RCC 7860 (cell line): ENCODE measurements around the gene HMGCLL1.

ENCODE experiments used
- DNase-seq: peaks from one replicate; pipeline ENCODE4 v3.0.0-alpha.2; 2015; ENCODE audit warnings: low spot score
- FAIRE-seq: peaks from 2 replicates; lab custom pipeline; 2012; peaks lifted over from hg19 to GRCh38; lab: Jason Lieb, UNC

HMGCLL1 gene

DNA sequence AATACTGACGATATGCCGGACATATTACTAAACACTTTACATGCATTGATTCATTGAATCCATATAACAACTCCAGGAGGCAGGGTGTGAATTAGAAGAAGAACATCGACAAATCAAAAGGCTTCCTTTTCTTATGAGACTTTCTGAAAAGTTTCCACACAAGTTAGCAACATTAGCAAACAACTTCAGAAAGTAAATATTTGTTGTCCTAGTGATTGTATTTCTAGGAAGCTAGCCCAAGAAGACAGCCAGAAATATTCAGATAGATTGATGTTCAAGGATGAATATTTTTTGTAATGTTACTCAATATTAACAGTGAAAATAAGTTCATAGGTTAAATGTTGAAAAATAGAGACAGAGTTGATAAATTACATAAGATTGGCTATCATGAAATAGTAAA is 131.1 kb downstream of the HMGCLL1 start:
- FAIRE-seq, result no peak
- DNase-seq, result no peak

DNA sequence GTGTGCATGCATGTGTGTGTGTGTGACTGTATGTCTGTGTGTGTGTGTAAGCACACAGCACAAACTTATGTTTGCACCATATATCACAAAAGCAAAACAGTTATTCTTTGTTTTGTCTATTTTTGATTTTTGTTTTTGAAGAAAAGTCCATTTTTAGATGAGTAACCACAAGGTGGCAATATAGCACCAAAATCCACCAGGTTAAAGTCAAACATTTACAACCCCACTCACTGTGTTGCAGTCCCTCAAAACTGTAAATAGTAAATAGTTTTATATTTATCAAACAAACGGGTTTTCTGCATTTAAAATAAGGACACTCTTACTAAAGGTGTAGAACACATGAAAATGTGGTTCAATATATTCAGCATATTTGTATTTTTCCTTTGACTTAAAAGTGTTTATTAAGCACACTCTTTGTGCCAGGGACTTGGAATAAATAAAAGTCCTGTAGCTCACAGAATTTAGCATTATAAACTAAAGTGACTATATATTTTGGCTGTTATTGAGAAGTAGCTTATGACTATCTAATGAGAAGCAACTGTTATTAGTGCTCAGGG is 133.3 kb downstream of the HMGCLL1 start:
- peak; percentile 65 for FAIRE-seq
- DNase-seq, result no peak

DNA sequence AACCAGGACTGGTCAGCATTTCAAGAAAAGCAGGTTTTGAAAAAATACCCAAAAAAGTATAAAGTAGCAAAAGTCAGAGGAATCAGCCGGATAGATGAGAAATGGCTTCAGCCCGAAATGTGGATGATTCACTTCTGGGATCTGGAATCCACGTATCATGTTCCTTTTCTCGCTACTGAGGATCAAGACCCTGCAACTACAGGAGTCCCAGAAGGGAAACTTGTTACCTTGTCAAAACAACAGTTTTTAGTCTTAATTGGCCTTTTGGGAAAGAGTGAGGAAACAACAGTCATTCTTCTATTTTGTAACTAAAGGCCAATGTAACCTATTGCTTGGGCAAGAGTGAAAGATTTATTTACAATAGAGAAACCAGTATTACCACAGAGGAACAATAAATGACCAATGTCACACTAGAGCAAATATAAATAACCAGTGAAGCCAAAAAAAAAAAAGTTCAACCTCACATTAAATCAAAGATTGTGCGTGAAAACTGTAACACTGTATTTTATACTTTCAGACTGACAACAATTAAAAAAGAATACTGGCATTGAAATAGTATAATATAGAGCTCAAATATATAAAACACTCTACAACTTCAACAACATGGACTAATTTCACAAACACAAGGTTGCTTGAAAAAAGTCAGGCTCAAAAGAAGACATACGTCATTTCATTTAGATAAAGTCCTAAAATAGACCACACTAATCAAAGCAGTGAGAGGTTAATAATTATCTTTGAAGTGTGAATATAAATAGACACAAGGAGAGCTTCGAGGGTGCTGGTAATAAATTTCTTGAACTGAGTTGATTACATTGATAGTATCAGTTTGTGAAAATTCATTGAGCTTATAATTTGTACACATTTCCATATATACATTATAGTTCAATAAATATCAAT is 135.5 kb downstream of the HMGCLL1 start:
- no peak for FAIRE-seq
- no peak for DNase-seq

DNA sequence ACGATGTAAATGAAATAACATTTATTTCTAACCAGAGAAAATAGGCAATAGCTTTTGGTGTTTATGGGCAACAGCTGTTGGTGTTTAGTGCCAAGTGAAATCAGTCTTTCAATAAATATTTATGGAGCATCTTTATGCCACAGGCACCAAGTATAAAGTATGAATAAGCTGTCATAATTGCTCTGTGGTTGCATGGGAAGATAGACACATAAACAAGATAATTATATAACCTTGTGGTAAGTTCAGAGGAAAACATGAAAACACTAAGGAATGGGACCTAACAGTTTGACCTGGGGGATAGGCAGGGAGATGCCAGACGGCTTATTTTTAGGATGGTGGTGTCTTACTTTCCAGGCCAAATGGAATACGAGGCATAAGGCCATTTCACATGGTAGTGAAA is 140.8 kb downstream of the HMGCLL1 start:
- DNase-seq, result no peak
- no peak for FAIRE-seq

DNA sequence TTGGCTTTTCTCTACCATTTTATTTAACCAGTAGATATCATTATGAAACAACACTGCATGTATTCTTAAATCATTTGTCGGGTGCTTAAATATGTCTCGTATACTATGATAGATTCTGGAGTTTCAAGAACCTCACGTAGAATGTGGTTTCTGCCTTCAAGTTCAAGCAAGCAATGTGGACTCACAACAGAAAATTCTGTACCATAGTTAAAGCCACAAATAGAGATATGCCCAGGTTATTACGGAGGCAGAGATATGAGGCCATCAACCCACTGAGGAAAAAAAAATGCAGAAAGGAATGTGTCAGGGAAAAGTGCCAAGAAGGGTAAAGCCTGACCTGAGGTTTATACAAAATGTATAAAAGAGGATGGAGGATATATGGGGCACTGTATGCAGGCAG is 141.9 kb downstream of the HMGCLL1 start:
- no peak for FAIRE-seq
- no peak for DNase-seq

DNA sequence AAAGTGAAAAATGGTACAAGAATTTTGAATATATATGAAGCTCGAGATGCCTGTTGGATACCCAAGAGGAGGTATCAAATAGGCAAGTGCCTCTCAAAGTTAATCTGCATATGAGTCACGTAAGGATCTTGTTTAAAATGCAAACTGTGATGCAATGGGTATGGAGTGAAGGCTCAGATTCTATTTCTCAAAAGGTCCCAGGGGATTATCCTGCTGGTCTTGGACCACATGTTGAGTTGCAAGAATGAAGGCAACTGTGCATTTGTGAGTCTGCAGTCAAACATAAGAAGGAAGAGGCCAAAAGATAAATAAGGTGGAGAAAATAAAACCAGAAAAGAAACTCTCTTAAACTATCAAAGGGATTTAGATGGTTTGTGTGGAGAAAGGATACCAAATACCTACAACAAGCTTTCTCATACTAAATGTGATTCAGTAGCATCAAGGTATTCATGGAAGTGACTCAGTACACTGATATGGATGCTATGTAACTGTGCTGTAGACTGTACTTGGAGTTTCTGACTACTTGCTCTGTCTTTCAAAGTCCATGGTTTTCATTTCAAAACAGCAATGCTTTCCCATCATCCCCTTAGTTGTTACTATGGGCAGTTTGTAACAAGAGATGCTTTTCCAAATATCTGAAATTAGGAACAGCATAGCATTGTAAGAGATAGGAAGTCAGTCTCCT is 145.4 kb downstream of the HMGCLL1 start:
- FAIRE-seq (no peak), DNase-seq (no peak)

DNA sequence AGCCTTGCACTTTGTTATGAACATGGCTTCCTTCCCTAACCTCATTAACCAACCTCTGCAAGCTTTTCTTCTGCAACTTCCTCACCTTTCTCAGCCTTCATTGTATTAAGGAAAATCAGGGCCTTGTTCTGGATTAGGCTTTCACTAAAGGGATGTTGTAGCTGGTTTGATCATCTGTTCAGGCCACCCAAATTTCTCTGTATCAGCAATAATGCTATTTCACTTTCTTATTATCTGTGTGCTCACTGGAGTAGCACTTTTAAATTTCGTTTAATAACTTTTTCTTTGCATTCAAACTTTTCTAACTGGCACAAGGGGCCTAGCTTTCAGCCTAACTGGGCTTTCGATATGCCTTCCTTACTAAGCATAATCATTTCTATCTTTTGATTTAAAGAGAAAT is 155.1 kb downstream of the HMGCLL1 start:
- no peak for FAIRE-seq
- DNase-seq, result no peak

DNA sequence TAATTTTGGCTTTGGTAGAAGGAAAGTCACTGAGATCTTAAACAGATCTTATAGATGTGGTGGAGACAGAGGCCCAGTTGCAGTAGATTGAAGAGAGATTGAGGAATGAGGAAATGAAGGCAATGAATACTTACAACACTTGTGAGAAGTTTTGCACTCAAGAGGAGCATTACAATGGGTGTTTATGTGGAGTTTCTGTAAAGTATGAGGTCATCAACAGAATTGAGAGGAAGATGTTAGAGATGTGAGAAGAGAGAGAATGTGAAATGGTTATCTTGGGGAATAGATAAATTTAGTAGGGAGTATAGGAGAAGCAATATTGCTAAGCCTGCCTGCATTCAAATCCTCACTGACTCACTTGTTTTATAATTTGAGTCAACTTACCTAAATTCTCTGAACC is 168.3 kb downstream of the HMGCLL1 start:
- DNase-seq (no peak), FAIRE-seq (no peak)

DNA sequence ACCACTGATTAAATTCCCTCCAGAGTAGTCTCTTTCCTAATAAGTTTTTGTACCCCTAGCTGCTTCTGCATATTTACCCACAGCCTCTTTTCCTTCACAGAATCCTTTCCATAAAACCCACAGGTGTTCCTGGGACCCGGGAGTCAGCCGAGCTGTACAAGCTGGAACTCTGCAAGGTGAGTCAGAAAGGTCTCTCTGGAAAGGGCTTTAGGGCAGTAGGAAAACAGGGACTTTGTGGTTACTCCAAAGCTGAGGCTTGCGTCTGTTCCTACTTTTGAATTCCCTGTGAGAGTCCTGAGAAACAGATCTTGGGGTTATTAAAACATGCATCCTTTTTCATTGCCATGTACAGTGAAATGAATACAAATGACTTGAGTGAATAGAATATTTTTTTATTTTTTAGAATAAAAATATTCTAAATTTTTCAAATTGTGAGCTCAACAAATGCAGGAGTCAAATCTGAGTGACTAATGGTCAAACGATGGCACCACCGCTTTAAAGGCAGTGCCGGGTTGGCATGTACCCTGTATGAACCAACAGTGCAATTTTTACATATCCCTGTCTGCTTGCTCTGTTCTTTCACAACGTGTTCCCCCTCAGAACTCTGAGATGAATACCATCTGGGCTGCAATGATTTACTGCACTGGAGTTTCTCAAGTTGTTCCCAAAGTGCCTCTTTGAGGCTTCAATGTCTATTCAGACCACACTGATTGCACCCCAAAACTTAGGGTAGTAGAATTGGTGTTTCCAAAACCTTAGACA is 173.3 kb downstream of the HMGCLL1 start:
- FAIRE-seq, result no peak
- no peak for DNase-seq

DNA sequence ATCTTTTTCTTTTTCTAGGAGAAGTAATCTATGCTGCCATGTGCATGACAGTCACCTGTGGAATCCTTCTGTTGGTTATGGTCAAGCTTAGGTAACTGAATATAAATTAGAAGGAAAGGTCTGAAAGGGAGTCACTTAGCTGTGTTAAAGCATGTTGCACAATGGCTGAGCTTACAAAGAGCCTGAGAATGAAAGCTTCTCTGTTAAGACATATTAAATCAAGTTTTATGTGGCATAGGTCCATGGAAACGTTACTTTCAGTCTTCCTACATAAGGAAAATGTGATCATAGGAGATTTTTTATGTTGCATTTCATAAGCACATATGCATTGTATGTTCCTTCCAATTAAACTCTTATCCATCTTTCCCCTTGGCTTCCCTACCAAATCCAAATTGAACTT is 179.6 kb downstream of the HMGCLL1 start:
- no peak for DNase-seq
- no peak for FAIRE-seq

DNA sequence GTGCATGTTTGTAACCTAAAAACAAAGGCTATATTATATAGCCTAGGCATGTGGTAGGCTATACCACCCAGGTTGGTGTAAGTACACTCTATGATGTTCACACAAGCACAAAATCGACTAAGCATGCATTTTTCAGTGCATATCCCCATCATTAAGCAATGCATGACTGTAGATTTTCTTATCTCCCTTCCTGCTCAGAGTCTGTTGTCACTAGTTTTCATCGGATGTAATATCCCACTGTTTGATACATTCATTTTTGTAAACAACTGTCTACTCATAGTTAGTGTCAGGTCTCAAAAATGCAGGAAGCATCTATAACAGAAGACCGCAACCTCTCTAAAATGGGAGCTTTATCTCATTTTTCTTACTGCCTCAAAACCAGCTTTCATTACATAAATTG is 181.0 kb downstream of the HMGCLL1 start:
- DNase-seq (no peak), FAIRE-seq (no peak)

DNA sequence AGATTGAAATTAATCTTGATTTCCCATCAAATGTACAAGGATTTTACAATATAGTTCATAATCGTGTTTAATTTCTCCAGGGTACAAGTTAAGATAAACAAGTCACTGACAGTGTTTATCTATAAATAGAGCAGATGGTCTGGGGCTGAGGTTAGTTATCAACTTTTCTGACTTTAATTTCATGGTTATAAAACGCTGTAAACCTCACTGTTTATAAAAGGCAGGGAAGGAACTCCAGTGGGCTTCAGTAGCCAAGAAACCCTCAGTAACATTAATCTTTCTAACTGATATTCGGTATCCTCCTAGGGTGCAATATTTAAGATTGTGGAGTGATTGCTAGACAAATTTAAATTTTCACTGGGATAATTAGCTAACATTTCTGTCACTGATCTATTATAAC is 183.1 kb downstream of the HMGCLL1 start:
- FAIRE-seq (no peak), DNase-seq (no peak)

DNA sequence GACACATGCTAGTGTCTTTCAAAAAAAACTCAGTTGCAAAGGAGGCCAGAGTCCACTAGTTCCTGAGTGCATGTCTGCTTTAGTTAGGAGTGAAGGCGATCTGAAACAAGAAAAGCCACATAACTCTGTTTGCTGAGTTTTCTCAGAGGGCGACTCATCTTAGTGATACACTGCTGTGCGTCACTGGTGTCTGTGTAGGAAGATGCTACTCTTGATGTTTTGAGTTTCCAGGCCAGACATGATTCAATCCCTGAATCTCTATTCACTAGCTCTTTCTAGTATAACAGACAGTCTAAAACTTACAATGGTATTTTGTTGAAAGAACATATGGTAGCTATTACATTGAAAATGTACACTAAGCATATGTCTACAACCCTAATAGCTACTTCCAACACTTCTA is 190.8 kb downstream of the HMGCLL1 start:
- DNase-seq, result no peak
- no peak for FAIRE-seq
